HepG2 (cell line): ENCODE measurements around the gene ABCC10. TPM values are rescaled to one million over a fixed set of nuclear protein-coding genes. Genes with fewer than 3 reads are reported as not detected.

Experiments used
- ARNT ChIP-seq: fragments of 450-650 bp; IDR thresholded peaks from 2 replicates; pipeline ENCODE4 v1.6.1; 2017
- ATF1 ChIP-seq: IDR thresholded peaks from 2 replicates; pipeline ENCODE4 v1.6.1; 2016; ENCODE audit warnings: mild to moderate bottlenecking, control low read depth
- BRD4 ChIP-seq: sonication (generic); formaldehyde crosslinking; IDR thresholded peaks from 2 replicates; pipeline ENCODE4 v1.4.0; 2020; ENCODE audit warnings: missing genetic modification reagents
- CENPBD1 ChIP-seq: sonication (generic); formaldehyde crosslinking; IDR thresholded peaks from 2 replicates; pipeline ENCODE4 v1.8.0; 2022; ENCODE audit warnings: missing genetic modification reagents, low read depth, mild to moderate bottlenecking, borderline replicate concordance
- DMTF1 ChIP-seq: sonication (generic); formaldehyde crosslinking; IDR thresholded peaks from 2 replicates; pipeline ENCODE4 v1.4.0; 2020; ENCODE audit warnings: mild to moderate bottlenecking, missing genetic modification reagents
- DNMT3B ChIP-seq: conservative IDR thresholded peaks from 2 replicates; pipeline ENCODE4 v1.6.1; 2016; ENCODE audit warnings: missing biosample characterization, control low read depth
- ESRRA ChIP-seq: sonication (generic); formaldehyde crosslinking; IDR thresholded peaks from 2 replicates; pipeline ENCODE4 v1.5.1; 2020; ENCODE audit warnings: mild to moderate bottlenecking, low read depth, missing genetic modification reagents
- FOXA3 ChIP-seq: IDR thresholded peaks from 2 replicates; pipeline ENCODE4 v1.6.1; 2016; ENCODE audit warnings: missing genetic modification reagents, missing compliant biosample characterization
- HMGA1 ChIP-seq: sonication (generic); formaldehyde crosslinking; conservative IDR thresholded peaks from 2 replicates; pipeline ENCODE4 v1.4.0; 2020; ENCODE audit warnings: missing genetic modification reagents
- HNF1B ChIP-seq: sonication (generic); formaldehyde crosslinking; IDR thresholded peaks from 2 replicates; pipeline ENCODE4 v1.5.1; 2020; ENCODE audit warnings: mild to moderate bottlenecking, moderate library complexity, missing genetic modification reagents
- HNF4G ChIP-seq, 2 experiments: sonication (generic) in 1 of 2; formaldehyde crosslinking in 1 of 2; IDR thresholded peaks; 2 replicates each; pipeline versions ENCODE4 v1.4.0 to v1.6.1; 2011 to 2020; ENCODE audit warnings: borderline replicate concordance in 2 of 2, low read depth in 2 of 2, mild to moderate bottlenecking in 2 of 2, low read length in 1 of 2, missing genetic modification reagents in 1 of 2, moderate library complexity in 1 of 2
- MAFF ChIP-seq: IDR thresholded peaks from 2 replicates; pipeline ENCODE4 v1.6.1; 2011; ENCODE audit warnings: low read depth, low read length, improper control_type of control experiment
- MBNL3 ChIP-seq: fragments of 250-450 bp; sonication (Bioruptor Pico); conservative IDR thresholded peaks from 2 replicates; pipeline ENCODE4 v1.8.0; 2022; ENCODE audit warnings: mild to moderate bottlenecking, inconsistent platforms
- MEIS2 ChIP-seq: sonication (generic); formaldehyde crosslinking; IDR thresholded peaks from 2 replicates; pipeline ENCODE4 v1.9.0; 2021; ENCODE audit warnings: mild to moderate bottlenecking, missing genetic modification reagents
- MIER2 ChIP-seq: IDR thresholded peaks from 2 replicates; pipeline ENCODE4 v1.6.1; 2016; ENCODE audit warnings: missing biosample characterization, missing genetic modification reagents
- PBX2 ChIP-seq: IDR thresholded peaks from 2 replicates; pipeline ENCODE4 v1.6.1; 2016; ENCODE audit warnings: control low read depth
- PHF5A ChIP-seq: IDR thresholded peaks from one replicate; pipeline ENCODE4 v1.6.1; 2018; ENCODE audit warnings: low read depth, missing genetic modification reagents; ENCODE audit not compliant: unreplicated experiment
- POGZ ChIP-seq: sonication (generic); formaldehyde crosslinking; IDR thresholded peaks from 2 replicates; pipeline ENCODE4 v1.4.0; 2020; ENCODE audit warnings: mild to moderate bottlenecking, missing genetic modification reagents
- SOX5 ChIP-seq: IDR thresholded peaks from 2 replicates; pipeline ENCODE4 v1.6.1; 2016; ENCODE audit warnings: borderline replicate concordance
- THAP8 ChIP-seq: sonication (generic); formaldehyde crosslinking; IDR thresholded peaks from 2 replicates; pipeline ENCODE4 v1.5.1; 2020; ENCODE audit warnings: missing genetic modification reagents, mild to moderate bottlenecking, borderline replicate concordance
- ZNF18 ChIP-seq: sonication (generic); formaldehyde crosslinking; IDR thresholded peaks from 2 replicates; pipeline ENCODE4 v1.8.0; 2022; ENCODE audit warnings: mild to moderate bottlenecking, missing genetic modification reagents; ENCODE audit not compliant: insufficient replicate concordance
- ZNF317 ChIP-seq: sonication (generic); formaldehyde crosslinking; IDR thresholded peaks from 2 replicates; pipeline ENCODE4 v1.5.0; 2020; ENCODE audit warnings: mild to moderate bottlenecking, missing genetic modification reagents
- ZNF772 ChIP-seq: sonication (generic); formaldehyde crosslinking; IDR thresholded peaks from 2 replicates; pipeline ENCODE4 v1.5.0; 2020; ENCODE audit warnings: mild to moderate bottlenecking, missing genetic modification reagents
- polyA plus RNA-seq, 8 experiments: library from polyadenylated mRNA; depleted of rRNA in 3 of 8; stranded (reverse) in 7 of 8; unstranded in 1 of 8; fragments of >200 nt; fragmentation: Illumina TruSeq in 4 of 8; extraction: Trizol in 4 of 8; gene quantifications; 2 replicates each; pipeline versions ENCODE4 v1.2.1 to v1.2.3, GENCODE V29; 2011 to 2016; ENCODE audit warnings: low read depth in 4 of 8, missing spikeins in 1 of 8, mixed read lengths in 1 of 8; ENCODE audit not compliant: insufficient read depth in 1 of 8
- total RNA-seq, 5 experiments: library from RNA; depleted of rRNA; stranded (reverse); fragments of >200 nt; fragmentation: Illumina TruSeq; extraction: Trizol; gene quantifications; 2 replicates each; pipeline ENCODE4 v1.2.3, GENCODE V29; 2016; ENCODE audit warnings: low read depth in 1 of 5

ABCC10 gene
- total and polyA plus RNA-seq, 2 of the 13 experiments (the other 11 are each of a cell fraction or from before 2014, with no cell fraction given), result 16.0 to 24.3 TPM

GRCh38 chr6:43435682-43436437 lies 8.5 kb downstream of the ABCC10 start (continued):
- TF ChIP-seq THAP8, result no peak
- no peak for TF ChIP-seq PBX2 (CRISPR knock-in tag)
- no peak for TF ChIP-seq MIER2
- TF ChIP-seq MAFF, result no peak
- TF ChIP-seq ATF1 (CRISPR knock-in tag), result no peak
- no peak for TF ChIP-seq SOX5
- 0 out of 2 replicates have a peak, but pooled peaks have one; percentile 29 for TF ChIP-seq ZNF772 (CRISPR knock-in tag)
- TF ChIP-seq ESRRA (CRISPR knock-in tag), result 0 out of 2 replicates have a peak, but pooled peaks have one; percentile 34
- TF ChIP-seq ZNF18 (CRISPR knock-in tag), result no peak
- TF ChIP-seq FOXA3 (CRISPR knock-in tag), result no peak
- TF ChIP-seq CENPBD1, result no peak
- no peak for TF ChIP-seq MEIS2 (CRISPR knock-in tag)
- TF ChIP-seq HMGA1 (CRISPR knock-in tag), result no peak
- peak; percentile 62; the same call in 1 of the 2 replicates for TF ChIP-seq DMTF1
- no peak for TF ChIP-seq PHF5A (CRISPR knock-in tag)
- TF ChIP-seq ARNT, result no peak
- no peak for TF ChIP-seq HNF4G (IDR thresholded peaks at IDR 0.05; ENCODE audit: borderline replicate concordance, low read depth, low read length)
- no peak for TF ChIP-seq HNF4G (CRISPR knock-in tag; IDR thresholded peaks at IDR 0.05; ENCODE audit: borderline replicate concordance, low read depth)
- peak; percentile 65 for TF ChIP-seq HNF1B
- no peak for TF ChIP-seq BRD4 (CRISPR knock-in tag)
- no peak for TF ChIP-seq DNMT3B
- no peak for TF ChIP-seq POGZ (CRISPR knock-in tag)
- no peak for TF ChIP-seq MBNL3 (CRISPR knock-in tag)
- TF ChIP-seq ZNF317 (CRISPR knock-in tag), result 0 out of 2 replicates have a peak, but pooled peaks have one; percentile 22
